Keratinocyte (primary cell): ENCODE results near the gene MAP4K1. TPM values are rescaled to one million over a fixed set of nuclear protein-coding genes. Genes with fewer than 3 reads are reported as not detected.
A peak's percentile ranks its signal among the peaks of the same experiment; 100 is the strongest.

ENCODE experiments used
- DNase-seq: peaks from one replicate; pipeline ENCODE4 v3.0.0-alpha.2; 2011; ENCODE audit warnings: low read depth, missing footprints, low spot score
- FAIRE-seq: peaks from 2 replicates; lab custom pipeline; 2011; peaks lifted over from hg19 to GRCh38; lab: Jason Lieb, UNC
- H2AFZ ChIP-seq: 2 replicates; pipeline ENCODE4 v1.6.0; 2012; ENCODE audit warnings: low read length, control low read depth, inconsistent platforms; ENCODE audit not compliant: control insufficient read depth
- H3K27ac ChIP-seq: 2 replicates; pipeline ENCODE4 v1.5.1; 2011; ENCODE audit warnings: low read length; ENCODE audit not compliant: control insufficient read depth, insufficient read depth
- H3K27me3 ChIP-seq: 3 replicates; pipeline ENCODE4 v1.6.0; 2011; ENCODE audit warnings: low read length; ENCODE audit not compliant: control insufficient read depth, insufficient read depth; ENCODE audit errors: extremely low read depth
- H3K36me3 ChIP-seq, 2 experiments: 2 replicates in 1 of 2; 3 replicates in 1 of 2; pipeline ENCODE4 v1.5.1; 2011; ENCODE audit warnings: low read length in 2 of 2, mild to moderate bottlenecking in 1 of 2; ENCODE audit not compliant: control insufficient read depth in 2 of 2, insufficient read depth in 2 of 2; ENCODE audit errors: extremely low read depth in 1 of 2
- H3K4me1 ChIP-seq: 3 replicates; pipeline ENCODE4 v1.5.1; 2011; ENCODE audit warnings: low read length; ENCODE audit not compliant: control insufficient read depth, insufficient read depth; ENCODE audit errors: extremely low read depth
- H3K4me2 ChIP-seq: 3 replicates; pipeline ENCODE4 v1.6.0; 2011; ENCODE audit warnings: low read depth, low read length; ENCODE audit not compliant: control insufficient read depth, insufficient read depth; ENCODE audit errors: extremely low read depth
- H3K4me3 ChIP-seq, 3 experiments: fragments of 200-600 bp in 1 of 3; sonication (generic) in 1 of 3; 2 replicates in 2 of 3; 3 replicates in 1 of 3; pipeline ENCODE4 v1.5.1; 2011 to 2016; ENCODE audit warnings: low read length in 3 of 3, mild to moderate bottlenecking in 3 of 3, control low read depth in 2 of 3, inconsistent platforms in 1 of 3, low read depth in 1 of 3, mixed read lengths in 1 of 3, mixed run types in 1 of 3, moderate library complexity in 1 of 3; ENCODE audit not compliant: control insufficient read depth in 2 of 3, insufficient read depth in 2 of 3; ENCODE audit errors: extremely low read depth in 1 of 3
- H3K79me2 ChIP-seq: 2 replicates; pipeline ENCODE4 v1.6.0; 2012; ENCODE audit warnings: low read length; ENCODE audit not compliant: control insufficient read depth, insufficient read depth
- H3K9ac ChIP-seq: 3 replicates; pipeline ENCODE4 v1.6.0; 2011; ENCODE audit warnings: low read length; ENCODE audit not compliant: control insufficient read depth, insufficient read depth; ENCODE audit errors: extremely low read depth
- H3K9me1 ChIP-seq: 3 replicates; pipeline ENCODE4 v1.6.0; 2011; ENCODE audit warnings: low read length; ENCODE audit not compliant: control insufficient read depth, insufficient read depth; ENCODE audit errors: extremely low read depth
- H3K9me3 ChIP-seq: 2 replicates; pipeline ENCODE4 v1.5.1; 2012; ENCODE audit warnings: low read depth, low read length; ENCODE audit not compliant: control insufficient read depth
- H4K20me1 ChIP-seq: 3 replicates; pipeline ENCODE4 v1.6.0; 2011; ENCODE audit warnings: low read length; ENCODE audit not compliant: control insufficient read depth, insufficient read depth; ENCODE audit errors: extremely low read depth
- CTCF ChIP-seq, 3 experiments: IDR thresholded peaks in 1 of 3; conservative IDR thresholded peaks in 1 of 3; optimal IDR thresholded peaks in 1 of 3; 2 replicates in 2 of 3; 3 replicates in 1 of 3; pipeline versions ENCODE3 to v1.5.1; 2011; ENCODE audit warnings: low read length in 3 of 3, mild to moderate bottlenecking in 3 of 3, moderate library complexity in 2 of 3, control low read depth in 1 of 3, inconsistent platforms in 1 of 3; ENCODE audit not compliant: insufficient read depth in 2 of 3; ENCODE audit errors: extremely low read depth in 1 of 3
- EZH2 ChIP-seq: IDR thresholded peaks from one replicate; pipeline ENCODE4 v1.6.1; 2012; ENCODE audit warnings: inconsistent platforms, mild to moderate bottlenecking, low read length, moderate library complexity
- dilution Hi-C: fragments of 300-500 bp; cut with MboI; formaldehyde crosslinking; loops from one replicate; pipeline ENCODE4 v1.7.0; 2020; ENCODE audit warnings: low sequenced_read_pairs; ENCODE audit not compliant: extremely low pct_ligation_motif_present
- polyA plus RNA-seq, 5 experiments: library from polyadenylated mRNA; depleted of rRNA in 3 of 5; stranded (reverse) in 3 of 5; stranded (forward) in 1 of 5; unstranded in 1 of 5; fragments of >200 nt; gene quantifications; 1 replicate in 1 of 5; 2 replicates in 3 of 5; 3 replicates in 1 of 5; pipeline versions ENCODE4 v1.2.1 to v1.2.3, GENCODE V29; 2011 to 2012; ENCODE audit warnings: missing spikeins in 2 of 5, low read depth in 1 of 5, low replicate concordance in 1 of 5

MAP4K1 gene
- polyA plus RNA-seq, 1 donor (not counting 4 experiments of a cell fraction or from before 2014, with no cell fraction given) = 0.25 TPM

DNA sequence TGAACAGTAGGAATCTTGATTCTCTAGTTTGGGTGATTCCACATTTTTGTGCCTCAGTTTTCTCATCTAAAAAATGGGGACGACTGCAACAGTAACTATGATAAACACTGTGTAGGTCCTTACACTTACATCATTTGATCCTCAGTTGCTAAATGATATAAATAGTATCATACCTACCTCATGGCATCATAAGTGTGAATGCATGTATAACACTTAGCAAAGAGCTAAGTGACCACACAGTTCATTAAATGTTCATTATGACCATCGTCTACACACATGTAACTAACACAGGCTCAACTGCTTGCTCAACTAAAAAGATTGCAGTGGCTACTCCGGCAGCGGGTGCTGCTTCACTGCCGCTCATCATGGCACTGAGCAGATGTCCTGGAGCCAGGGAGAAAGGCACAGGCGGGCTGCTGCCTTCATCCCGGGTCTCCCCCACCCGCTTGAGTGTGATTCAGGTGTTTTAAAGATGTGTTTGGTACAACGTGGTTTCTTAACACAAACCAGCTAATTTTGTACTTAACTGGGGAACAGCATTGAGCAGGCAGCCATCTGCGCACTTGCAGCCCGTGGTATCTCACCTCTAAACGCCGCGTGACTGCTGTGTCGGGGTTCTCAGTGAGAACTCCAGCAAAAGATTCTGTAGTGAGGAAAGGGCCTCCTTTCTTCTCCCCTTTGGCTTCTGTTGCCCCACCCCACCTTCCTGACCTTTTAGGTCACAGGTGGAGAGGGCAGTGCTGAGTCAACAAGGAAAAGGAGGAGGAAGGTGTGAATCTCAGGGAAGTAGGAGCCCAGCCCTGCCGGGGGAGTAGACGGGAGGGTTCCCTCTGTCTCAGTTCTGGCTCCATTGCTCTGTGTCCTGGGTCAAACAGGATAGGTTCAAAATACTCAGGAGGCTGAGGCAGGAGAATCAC, 18.0 kb upstream of the MAP4K1 start:
- Histone ChIP-seq H3K4me1 (peaks cover 42% of the 10 kb centered on the region), H3K4me2 (no peak overlapping the region), H3K9me3 (no peaks in the 10 kb centered on the region), H3K79me2 (peaks cover 4% of the 10 kb centered on the region), H3K4me3 (no peak overlapping the region), H3K27me3 (no peaks in the 10 kb centered on the region), H3K27ac (peak overlapping the region; percentile 52), H4K20me1 (no peaks in the 10 kb centered on the region), H2AFZ (no peak overlapping the region), H3K9me1 (no peaks in the 10 kb centered on the region), H3K9ac (peak overlapping the region; percentile 5), H3K36me3 (peaks cover 12 to 20% of the 10 kb centered on the region in 2 experiments)
- TF ChIP-seq CTCF (optimal IDR thresholded peaks at IDR 0.05 in 1 of 3, IDR thresholded peaks at IDR 0.05 in 1 of 3, conservative IDR thresholded peaks at IDR 0.05 in 1 of 3; ENCODE audit: extremely low read depth in 1 of 3, insufficient read depth in 2 of 3, low read length in 3 of 3) (no peak), EZH2 (no peak)
- FAIRE-seq (no peak), DNase-seq (no peak)
- dilution Hi-C loops = no loop called here

- TF ChIP-seq EZH2 (no peak), CTCF (optimal IDR thresholded peaks at IDR 0.05 in 1 of 3, IDR thresholded peaks at IDR 0.05 in 1 of 3, conservative IDR thresholded peaks at IDR 0.05 in 1 of 3; ENCODE audit: extremely low read depth in 1 of 3, insufficient read depth in 2 of 3, low read length in 3 of 3) (peak; percentile 83 to 90 (median 90))
- H2AFZ ChIP-seq = no peak overlapping the region
- dilution Hi-C loops = no loop called here
- H3K9ac ChIP-seq = peak overlapping the region; percentile 41
- H3K36me3 ChIP-seq = peaks cover 12 to 20% of the 10 kb centered on the region in 2 experiments
- peak overlapping the region; percentile 32 for H3K4me2 ChIP-seq
- H3K9me1 ChIP-seq = no peaks in the 10 kb centered on the region
- peaks cover 4% of the 10 kb centered on the region for H3K79me2 ChIP-seq
- no peaks in the 10 kb centered on the region for H3K27me3 ChIP-seq
- DNase-seq (no peak), FAIRE-seq (peak; percentile 71)
- H3K4me3 ChIP-seq = no peak overlapping the region
- peak overlapping the region; percentile 31 for H3K27ac ChIP-seq
- H3K9me3 ChIP-seq = no peaks in the 10 kb centered on the region
- H4K20me1 ChIP-seq = no peaks in the 10 kb centered on the region
- peaks cover 34% of the 10 kb centered on the region for H3K4me1 ChIP-seq
These were observed 17.2 kb upstream of the MAP4K1 start for GRCh38 chr19:38634757-38635482.
